AG09319 (cell line): ENCODE results near the gene PTPRM.

Experiments used
- DNase-seq: peaks from one replicate; pipeline ENCODE4 v3.0.0-alpha.2; 2010; ENCODE audit warnings: low read depth; ENCODE audit errors: extremely low read depth
- CTCF ChIP-seq: IDR thresholded peaks from 2 replicates; pipeline ENCODE4 v1.5.1; 2011; ENCODE audit warnings: low read depth, mild to moderate bottlenecking, inconsistent platforms, low read length, moderate library complexity

PTPRM gene

GRCh38 chr18:8151181-8151580 lies 584.1 kb downstream of the PTPRM start:
- no peak for DNase-seq
- no peak for TF ChIP-seq CTCF

GRCh38 chr18:8153887-8154583 lies 586.9 kb downstream of the PTPRM start:
- no peak for TF ChIP-seq CTCF
- no peak for DNase-seq

- no peak for TF ChIP-seq CTCF
- no peak for DNase-seq
These were observed 595.7 kb downstream of the PTPRM start for GRCh38 chr18:8162802-8163201.

- DNase-seq = no peak
- no peak for TF ChIP-seq CTCF
These were observed 596.3 kb downstream of the PTPRM start for GRCh38 chr18:8163286-8163959.

GRCh38 chr18:8165095-8165494 lies 598.0 kb downstream of the PTPRM start:
- no peak for TF ChIP-seq CTCF
- DNase-seq = no peak

GRCh38 chr18:8167026-8167425 lies 599.9 kb downstream of the PTPRM start:
- no peak for DNase-seq
- TF ChIP-seq CTCF = no peak

- TF ChIP-seq CTCF = no peak
- no peak for DNase-seq
These were observed 600.6 kb downstream of the PTPRM start for GRCh38 chr18:8167673-8168072.
